Panc1 (cell line): ENCODE results near the gene RANBP17. TPM values are rescaled to one million over a fixed set of nuclear protein-coding genes. Genes with fewer than 3 reads are reported as not detected.

ENCODE experiments used
- ATAC-seq: fragments of 200-7000 bp; cut with Tn5 transposase; 2 replicates; pipeline ENCODE4 v1.9.1; 2020; ENCODE audit warnings: mild to moderate bottlenecking, moderate library complexity
- BruUV-seq: library from RNA; stranded (reverse); fragments of 400-500 nt; replicated peaks from 2 replicates; lab custom pipeline; 2021; lab: Mats Ljungman, UMichigan
- CTCF ChIA-PET: fragments of 300-600 bp; sonication (Branson Sonifier 250); formaldehyde crosslinking; loops from one replicate; lab custom pipeline; 2022; ENCODE audit warnings: antibody characterized with exemption; lab: Charles Lee
- POLR2A ChIA-PET: fragments of 300-600 bp; sonication (Branson Sonifier 250); formaldehyde crosslinking; loops from one replicate; lab custom pipeline; 2022; ENCODE audit warnings: antibody characterized with exemption; lab: Charles Lee
- DNase-seq: peaks from one replicate; pipeline ENCODE4 v3.0.0-alpha.2; 2010; ENCODE audit warnings: low read depth, low spot score
- H3K27ac ChIP-seq: 2 replicates; pipeline ENCODE4 v1.5.1; 2011; ENCODE audit warnings: mild to moderate bottlenecking, low read length, inconsistent platforms
- H3K27me3 ChIP-seq: fragments of 200-500 bp; sonication (Bioruptor generic); 2 replicates; pipeline ENCODE4 v1.6.0; 2014; ENCODE audit warnings: low read length, inconsistent platforms; ENCODE audit not compliant: control insufficient read depth, insufficient read depth
- H3K36me3 ChIP-seq: fragments of 200-500 bp; sonication (Bioruptor generic); 2 replicates; pipeline ENCODE4 v1.5.1; 2014; ENCODE audit warnings: inconsistent platforms, mild to moderate bottlenecking, low read length, moderate library complexity; ENCODE audit not compliant: control insufficient read depth, insufficient read depth
- H3K4me1 ChIP-seq: 2 replicates; pipeline ENCODE4 v1.5.1; 2011; ENCODE audit warnings: inconsistent platforms, mild to moderate bottlenecking, low read length, moderate library complexity; ENCODE audit not compliant: control insufficient read depth, insufficient read depth
- H3K4me3 ChIP-seq, 2 experiments: 2 replicates each; pipeline ENCODE4 v1.5.1; 2011 to 2012; ENCODE audit warnings: low read depth in 2 of 2, low read length in 2 of 2, mild to moderate bottlenecking in 2 of 2, inconsistent platforms in 1 of 2, moderate library complexity in 1 of 2
- H3K9me3 ChIP-seq: fragments of 200-500 bp; sonication (Bioruptor generic); 2 replicates; pipeline ENCODE4 v1.5.1; 2014; ENCODE audit warnings: low read depth, mild to moderate bottlenecking, inconsistent platforms, low read length, moderate library complexity; ENCODE audit not compliant: control insufficient read depth, insufficient read depth
- POLR2AphosphoS5 ChIP-seq: IDR thresholded peaks from 2 replicates; pipeline ENCODE4 v1.6.1; 2012; ENCODE audit warnings: mild to moderate bottlenecking, low read depth, low read length, moderate library complexity
- SIN3A ChIP-seq: IDR thresholded peaks from 2 replicates; pipeline ENCODE4 v1.6.1; 2012; ENCODE audit warnings: low read depth, mild to moderate bottlenecking, low read length, moderate library complexity, borderline replicate concordance; ENCODE audit not compliant: insufficient read depth
- TCF7L2 ChIP-seq: IDR thresholded peaks from 2 replicates; pipeline ENCODE4 v1.6.1; 2011; ENCODE audit warnings: mild to moderate bottlenecking, low read depth, low read length, inconsistent platforms
- in situ Hi-C: cut with HindIII; loops from 2 replicates; pipeline ENCODE4 v1.10.0; 2016; ENCODE audit warnings: low sequenced_read_pairs, low pct_unique_long_range_greater_than_20kb
- intact Hi-C: fragments of 100-400 bp; cut with micrococcal nuclease; formaldehyde crosslinking; loops from one replicate; pipeline ENCODE4 v1.10.0; 2022; ENCODE audit not compliant: unreplicated experiment
- total RNA-seq: library from RNA; stranded (reverse); gene quantifications from one replicate; pipeline ENCODE4 v1.2.1, GENCODE V29; 2021; ENCODE audit not compliant: unreplicated experiment
- TF ChIP-seq, protein P1 (sequence below), 2 experiments: IDR thresholded peaks; 2 replicates each; pipeline ENCODE4 v1.6.1; 2011 to 2012; ENCODE audit warnings: low read depth in 2 of 2, control low read depth in 1 of 2, low read length in 1 of 2, mild to moderate bottlenecking in 1 of 2, moderate library complexity in 1 of 2; ENCODE audit not compliant: insufficient read depth in 1 of 2
- TF ChIP-seq, protein P2 (sequence below): fragments of 450-650 bp; IDR thresholded peaks from 2 replicates; pipeline ENCODE4 v1.5.1; 2017; ENCODE audit warnings: mild to moderate bottlenecking

The RANBP17 gene
- total RNA-seq, 1 experiment from 2014 or later = not detected

DNA sequence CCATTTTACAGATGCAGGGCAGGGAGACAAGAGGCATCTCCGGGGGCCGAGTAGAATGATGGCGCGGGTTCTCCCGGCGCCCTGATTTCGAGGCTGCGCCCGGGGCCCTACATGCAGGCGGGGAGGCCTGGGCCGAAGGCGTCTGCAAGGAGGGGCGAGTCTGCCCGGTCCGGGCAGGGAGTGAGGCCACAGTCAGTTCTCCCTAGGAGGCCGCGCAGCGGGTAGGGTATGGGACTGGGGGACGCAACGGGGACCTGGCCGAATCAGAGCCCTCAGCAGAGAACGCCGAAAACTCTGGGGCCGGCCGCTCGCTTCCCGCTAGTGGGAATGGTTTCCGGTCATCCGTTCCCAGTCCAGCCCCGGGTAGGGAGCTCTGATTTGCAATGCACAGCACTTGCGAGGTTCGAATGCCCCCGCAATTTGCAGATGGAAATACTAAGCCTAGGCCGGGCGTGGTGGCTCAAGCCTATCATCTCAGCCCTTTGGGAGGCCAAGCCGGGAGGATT lies 453.6 kb downstream of the RANBP17 start:
- Histone ChIP-seq H3K27me3 (no peaks in the 10 kb centered on the region; the same call in 1 of the 2 replicates), H3K27ac (no peak overlapping the region), H3K4me1 (no peaks in the 10 kb centered on the region), H3K36me3 (no peaks in the 10 kb centered on the region), H3K9me3 (no peaks in the 10 kb centered on the region), H3K4me3 (no peak overlapping the region)
- BruUV-seq = no TSS peak
- TF ChIP-seq, protein P1, sequence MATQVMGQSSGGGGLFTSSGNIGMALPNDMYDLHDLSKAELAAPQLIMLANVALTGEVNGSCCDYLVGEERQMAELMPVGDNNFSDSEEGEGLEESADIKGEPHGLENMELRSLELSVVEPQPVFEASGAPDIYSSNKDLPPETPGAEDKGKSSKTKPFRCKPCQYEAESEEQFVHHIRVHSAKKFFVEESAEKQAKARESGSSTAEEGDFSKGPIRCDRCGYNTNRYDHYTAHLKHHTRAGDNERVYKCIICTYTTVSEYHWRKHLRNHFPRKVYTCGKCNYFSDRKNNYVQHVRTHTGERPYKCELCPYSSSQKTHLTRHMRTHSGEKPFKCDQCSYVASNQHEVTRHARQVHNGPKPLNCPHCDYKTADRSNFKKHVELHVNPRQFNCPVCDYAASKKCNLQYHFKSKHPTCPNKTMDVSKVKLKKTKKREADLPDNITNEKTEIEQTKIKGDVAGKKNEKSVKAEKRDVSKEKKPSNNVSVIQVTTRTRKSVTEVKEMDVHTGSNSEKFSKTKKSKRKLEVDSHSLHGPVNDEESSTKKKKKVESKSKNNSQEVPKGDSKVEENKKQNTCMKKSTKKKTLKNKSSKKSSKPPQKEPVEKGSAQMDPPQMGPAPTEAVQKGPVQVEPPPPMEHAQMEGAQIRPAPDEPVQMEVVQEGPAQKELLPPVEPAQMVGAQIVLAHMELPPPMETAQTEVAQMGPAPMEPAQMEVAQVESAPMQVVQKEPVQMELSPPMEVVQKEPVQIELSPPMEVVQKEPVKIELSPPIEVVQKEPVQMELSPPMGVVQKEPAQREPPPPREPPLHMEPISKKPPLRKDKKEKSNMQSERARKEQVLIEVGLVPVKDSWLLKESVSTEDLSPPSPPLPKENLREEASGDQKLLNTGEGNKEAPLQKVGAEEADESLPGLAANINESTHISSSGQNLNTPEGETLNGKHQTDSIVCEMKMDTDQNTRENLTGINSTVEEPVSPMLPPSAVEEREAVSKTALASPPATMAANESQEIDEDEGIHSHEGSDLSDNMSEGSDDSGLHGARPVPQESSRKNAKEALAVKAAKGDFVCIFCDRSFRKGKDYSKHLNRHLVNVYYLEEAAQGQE (IDR thresholded peaks at IDR 0.05; ENCODE audit: insufficient read depth in 1 of 2, low read depth in 2 of 2, low read length in 1 of 2) = no peak
- TF ChIP-seq, protein P2, sequence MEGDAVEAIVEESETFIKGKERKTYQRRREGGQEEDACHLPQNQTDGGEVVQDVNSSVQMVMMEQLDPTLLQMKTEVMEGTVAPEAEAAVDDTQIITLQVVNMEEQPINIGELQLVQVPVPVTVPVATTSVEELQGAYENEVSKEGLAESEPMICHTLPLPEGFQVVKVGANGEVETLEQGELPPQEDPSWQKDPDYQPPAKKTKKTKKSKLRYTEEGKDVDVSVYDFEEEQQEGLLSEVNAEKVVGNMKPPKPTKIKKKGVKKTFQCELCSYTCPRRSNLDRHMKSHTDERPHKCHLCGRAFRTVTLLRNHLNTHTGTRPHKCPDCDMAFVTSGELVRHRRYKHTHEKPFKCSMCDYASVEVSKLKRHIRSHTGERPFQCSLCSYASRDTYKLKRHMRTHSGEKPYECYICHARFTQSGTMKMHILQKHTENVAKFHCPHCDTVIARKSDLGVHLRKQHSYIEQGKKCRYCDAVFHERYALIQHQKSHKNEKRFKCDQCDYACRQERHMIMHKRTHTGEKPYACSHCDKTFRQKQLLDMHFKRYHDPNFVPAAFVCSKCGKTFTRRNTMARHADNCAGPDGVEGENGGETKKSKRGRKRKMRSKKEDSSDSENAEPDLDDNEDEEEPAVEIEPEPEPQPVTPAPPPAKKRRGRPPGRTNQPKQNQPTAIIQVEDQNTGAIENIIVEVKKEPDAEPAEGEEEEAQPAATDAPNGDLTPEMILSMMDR = no peak
- TF ChIP-seq POLR2AphosphoS5 = no peak
- in situ Hi-C loops = no loop called here
- no peak for DNase-seq
- intact Hi-C loops = no loop called here
- ATAC-seq = no peak
- ChIA-PET CTCF (no interaction called here), POLR2A (no interaction called here)

DNA sequence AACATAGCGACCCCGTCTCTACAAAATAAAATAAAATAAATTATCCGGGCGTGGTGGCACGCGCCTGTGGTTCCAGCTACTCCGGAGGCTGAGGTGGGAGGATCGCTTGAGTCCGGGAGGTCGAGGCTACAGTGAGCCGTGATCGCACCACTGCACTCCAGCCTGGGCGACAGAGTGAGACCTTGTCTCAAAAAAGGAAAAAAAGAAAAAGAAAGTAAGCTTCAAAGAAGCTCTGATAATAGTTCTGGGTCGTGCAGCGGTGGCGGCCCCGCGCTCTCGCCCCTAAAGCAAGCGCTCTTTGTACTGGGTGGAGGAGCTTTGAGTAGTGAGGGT lies 454.1 kb downstream of the RANBP17 start:
- ATAC-seq (no peak), DNase-seq (no peak)
- H3K36me3 ChIP-seq = no peaks in the 10 kb centered on the region
- POLR2A ChIA-PET = no interaction called here
- TF ChIP-seq, protein P2 = no peak
- no peak for TF ChIP-seq TCF7L2
- TF ChIP-seq, protein P1 (IDR thresholded peaks at IDR 0.05; ENCODE audit: insufficient read depth in 1 of 2, low read depth in 2 of 2, low read length in 1 of 2) = no peak
- no peak for TF ChIP-seq POLR2AphosphoS5
- no peak for TF ChIP-seq SIN3A
- no TSS peak for BruUV-seq
- H3K4me3 ChIP-seq = no peak overlapping the region
- in situ Hi-C loops (no loop called here), intact Hi-C loops (no loop called here)
- CTCF ChIA-PET = no interaction called here
- no peaks in the 10 kb centered on the region for H3K4me1 ChIP-seq
- H3K9me3 ChIP-seq = no peaks in the 10 kb centered on the region
- no peak overlapping the region for H3K27ac ChIP-seq
- H3K27me3 ChIP-seq = no peaks in the 10 kb centered on the region; the same call in 1 of the 2 replicates
